Lower leg skin (tissue), 4 donors: Measurements from ENCODE around the gene SLC36A3. TPM values are rescaled to one million over a fixed set of nuclear protein-coding genes. Genes with fewer than 3 reads are reported as not detected.
A peak's percentile ranks its signal among the peaks of the same experiment; 100 is the strongest.

Experiments
- DNase-seq, 2 donors: peaks; one replicate each; pipeline ENCODE4 v3.0.0-alpha.2; 2019; ENCODE audit warnings: low spot score in 2 of 2
- H3K4me3 ChIP-seq: fragments of 200-600 bp; sonication (generic); 2 replicates; pipeline ENCODE4 v1.5.1; 2017; ENCODE audit warnings: mild to moderate bottlenecking, low read depth; ENCODE audit not compliant: poor library complexity, severe bottlenecking
- CTCF ChIP-seq, 3 donors: fragments of 450-650 bp; IDR thresholded peaks; one replicate each; pipeline ENCODE4 v1.5.1; 2016; ENCODE audit warnings: antibody characterized with exemption in 3 of 3, mild to moderate bottlenecking in 3 of 3, moderate library complexity in 2 of 3
- POLR2A ChIP-seq, 2 donors: fragments of 450-650 bp; IDR thresholded peaks; one replicate each; pipeline ENCODE4 v1.6.1; 2016 to 2017; ENCODE audit warnings: antibody characterized with exemption in 2 of 2, mild to moderate bottlenecking in 1 of 2, moderate library complexity in 1 of 2
- WGBS, 2 donors: methylation state at CpG; one replicate each; pipeline ENCODE4 v1.1.5; 2018; 5-methylcytosine and 5-hydroxymethylcytosine counted together
- intact Hi-C: fragments of 100-400 bp; cut with DNase I; formaldehyde crosslinking; loops from one replicate; pipeline ENCODE4 v1.15.0; 2023; ENCODE audit warnings: low total_unique reads
- total RNA-seq, 4 donors: library from RNA; depleted of rRNA; stranded (reverse); fragments of >200 nt; gene quantifications; one replicate each; pipeline ENCODE4 v1.1.0, GENCODE V29; 2016

Gene SLC36A3
- total RNA-seq, 4 donors from 2014 or later = not detected

- 43 to 46% methylated on average over 17 of the region's 17 CpGs for WGBS, 2 donors
- intact Hi-C loops = loop anchor here (10.0 kb wide), 1 partner anchor 110 kb away; no protein-coding TSS in a partner anchor
- H3K4me3 ChIP-seq = no peak overlapping the region
- no peak for TF ChIP-seq POLR2A (IDR thresholded peaks at IDR 0.05)
- peak in 1 of 2 donors; percentile 89 for DNase-seq
Observed at GRCh38 chr5:151234476-151235238, 68.9 kb downstream of the SLC36A3 start.

- 92 to 95% methylated on average over 8 of the region's 8 CpGs for WGBS, 2 donors
- no peak overlapping the region for H3K4me3 ChIP-seq
- DNase-seq = no peak
- intact Hi-C loops = loop anchor here (10.0 kb wide), 1 partner anchor 109 kb away; no protein-coding TSS in a partner anchor
- TF ChIP-seq POLR2A (IDR thresholded peaks at IDR 0.05) (no peak), CTCF (IDR thresholded peaks at IDR 0.05) (no peak)
Observed at GRCh38 chr5:151233616-151234085, 69.9 kb downstream of the SLC36A3 start.

DNA sequence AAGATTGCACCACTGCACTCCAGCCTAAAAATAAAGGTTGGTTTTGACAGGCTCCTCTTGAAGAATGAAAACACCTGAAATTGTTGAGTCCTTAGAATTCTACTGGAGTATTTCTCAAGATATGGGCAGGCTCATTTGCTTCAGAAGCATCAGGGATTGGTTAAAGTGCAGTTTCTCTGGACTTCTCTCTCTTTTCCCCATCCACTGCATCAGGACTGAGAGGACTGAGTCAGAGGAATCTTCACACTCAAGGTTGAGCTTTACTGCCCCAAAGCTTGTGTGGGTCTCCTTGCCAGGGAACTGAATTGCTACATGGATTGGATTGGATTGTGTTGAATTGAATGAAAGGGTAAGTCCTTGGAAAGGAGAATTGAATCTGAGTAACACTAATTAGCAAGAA is 72.2 kb downstream of the SLC36A3 start:
- no peak for DNase-seq
- no peak overlapping the region for H3K4me3 ChIP-seq
- intact Hi-C loops = loop anchor here (10.0 kb wide), 1 partner anchor 107 kb away; no protein-coding TSS in a partner anchor
- TF ChIP-seq POLR2A (IDR thresholded peaks at IDR 0.05) = no peak
- no peak for TF ChIP-seq CTCF (IDR thresholded peaks at IDR 0.05)

DNA sequence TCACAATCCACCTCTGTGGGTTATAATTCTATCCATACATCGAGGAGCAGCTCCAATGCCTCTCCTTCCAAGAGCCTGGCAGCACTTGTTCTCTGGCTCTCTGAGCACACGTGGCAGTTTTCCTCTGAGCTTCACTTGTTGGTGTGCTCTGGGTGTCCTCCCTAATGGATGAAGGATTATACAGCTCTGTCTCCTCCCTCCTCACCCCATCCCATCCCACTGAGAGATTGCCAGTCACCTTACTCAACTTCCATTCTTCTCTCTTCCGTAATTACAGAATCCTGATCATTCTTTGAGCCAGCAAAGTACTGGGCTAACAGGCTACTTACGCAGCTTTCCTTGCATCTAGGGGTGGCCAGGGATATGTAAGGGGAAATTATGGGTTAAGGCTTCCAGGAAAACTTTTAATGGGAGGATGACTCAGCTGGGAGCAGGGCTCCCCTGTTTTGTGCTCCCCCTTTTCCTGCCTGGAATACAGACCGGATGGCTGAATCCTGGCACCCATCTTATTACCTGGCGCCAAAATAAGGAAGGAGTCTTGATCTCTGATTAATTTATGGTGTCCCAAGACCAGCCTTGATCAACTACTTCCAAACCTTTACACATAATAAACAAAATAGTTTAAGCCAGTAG is 73.4 kb downstream of the SLC36A3 start:
- TF ChIP-seq CTCF (IDR thresholded peaks at IDR 0.05) (no peak), POLR2A (IDR thresholded peaks at IDR 0.05) (no peak)
- H3K4me3 ChIP-seq = no peak overlapping the region
- 37 to 44% methylated on average over 6 of the region's 6 CpGs for WGBS, 2 donors
- no peak for DNase-seq
- intact Hi-C loops = loop anchor here (10.0 kb wide), 1 partner anchor 105 kb away; no protein-coding TSS in a partner anchor

- TF ChIP-seq CTCF (IDR thresholded peaks at IDR 0.05) (no peak), POLR2A (IDR thresholded peaks at IDR 0.05) (no peak)
- no peak overlapping the region for H3K4me3 ChIP-seq
- intact Hi-C loops = no loop called here
- WGBS, 2 donors = 73 to 76% methylated on average over 2 of the region's 2 CpGs
- no peak for DNase-seq
Observed at GRCh38 chr5:151228986-151229385, 74.6 kb downstream of the SLC36A3 start.

GRCh38 chr5:151227918-151228447 is 75.6 kb downstream of the SLC36A3 start:
- TF ChIP-seq CTCF (IDR thresholded peaks at IDR 0.05) = no peak
- no peak for TF ChIP-seq POLR2A (IDR thresholded peaks at IDR 0.05)
- 53 to 69% methylated on average over 6 of the region's 6 CpGs for WGBS, 2 donors
- H3K4me3 ChIP-seq = no peak overlapping the region
- no peak for DNase-seq
- intact Hi-C loops = no loop called here
